Tibial artery (tissue), 4 donors: ENCODE data around the gene CERS1.

Source experiments
- DNase-seq, 2 donors: peaks; one replicate each; pipeline ENCODE4 v3.0.0-alpha.2; 2019
- H3K27ac ChIP-seq, 2 donors: fragments of 200-600 bp; sonication (generic) in 1 of 2; 1 replicate in 1 of 2; 2 replicates in 1 of 2; pipeline ENCODE4 v1.5.1; 2018 to 2019; ENCODE audit warnings: mild to moderate bottlenecking in 1 of 2
- H3K27me3 ChIP-seq, 2 donors: fragments of 200-600 bp; sonication (generic) in 1 of 2; one replicate each; pipeline versions ENCODE4 v1.5.1 to v1.6.0; 2016 to 2019
- H3K36me3 ChIP-seq, 3 donors: fragments of 200-600 bp; sonication (generic) in 2 of 3; one replicate each; pipeline ENCODE4 v1.5.1; 2016 to 2019; ENCODE audit warnings: mild to moderate bottlenecking in 2 of 3
- H3K4me1 ChIP-seq, 4 donors: fragments of 200-600 bp; sonication (generic) in 2 of 4; 1 replicate in 3 of 4; 2 replicates in 1 of 4; pipeline ENCODE4 v1.5.1; 2016 to 2019
- H3K4me3 ChIP-seq, 2 donors: fragments of 200-600 bp; sonication (generic) in 1 of 2; 1 replicate in 1 of 2; 2 replicates in 1 of 2; pipeline ENCODE4 v1.5.1; 2018 to 2019; ENCODE audit warnings: mild to moderate bottlenecking in 2 of 2
- H3K9me3 ChIP-seq, 3 donors: fragments of 200-600 bp; sonication (generic) in 1 of 3; one replicate each; pipeline ENCODE4 v1.5.1; 2016 to 2019
- CTCF ChIP-seq, 2 experiments: fragments of 200-600 bp in 1 of 2; fragments of 450-650 bp in 1 of 2; IDR thresholded peaks; one replicate each; pipeline ENCODE4 v1.5.1; 2017 to 2019; ENCODE audit warnings: antibody characterized with exemption in 2 of 2, mild to moderate bottlenecking in 1 of 2, moderate library complexity in 1 of 2
- intact Hi-C: fragments of 100-400 bp; cut with DNase I; formaldehyde crosslinking; loops from one replicate; pipeline ENCODE4 v1.15.0; 2023; ENCODE audit warnings: low total_unique reads

The CERS1 gene

GRCh38 chr19:18895038-18895823 lies 727 bp downstream of the CERS1 start:
- intact Hi-C loops = no loop called here
- Histone ChIP-seq H3K27me3 (peaks cover 0 to 52% of the 10 kb centered on the region in 2 donors), H3K4me1 (peaks cover 0 to 26% (median 24%) of the 10 kb centered on the region in 4 donors), H3K9me3 (no peaks in the 10 kb centered on the region), H3K36me3 (peaks cover 13 to 21% (median 19%) of the 10 kb centered on the region in 3 donors), H3K4me3 (peak overlapping the region; percentile 14 to 43), H3K27ac (no peak overlapping the region)
- peak; percentile 40 to 68 for DNase-seq
- TF ChIP-seq CTCF (IDR thresholded peaks at IDR 0.05) = peak in 1 of 2 experiments; percentile 7

- Histone ChIP-seq H3K27ac (no peak overlapping the region), H3K4me3 (peak overlapping the region in 1 of 2 donors; percentile 43), H3K36me3 (peaks cover 5 to 13% (median 11%) of the 10 kb centered on the region in 3 donors), H3K4me1 (peaks cover 0 to 26% (median 24%) of the 10 kb centered on the region in 4 donors), H3K27me3 (peaks cover 0 to 52% of the 10 kb centered on the region in 2 donors), H3K9me3 (no peaks in the 10 kb centered on the region)
- DNase-seq = peak in 1 of 2 donors; percentile 61
- no peak for TF ChIP-seq CTCF (IDR thresholded peaks at IDR 0.05)
- intact Hi-C loops = no loop called here
Observed at GRCh38 chr19:18894254-18895037, 1.5 kb downstream of the CERS1 start.

GRCh38 chr19:18893587-18894253 lies 2.2 kb downstream of the CERS1 start:
- Histone ChIP-seq H3K27ac (no peak overlapping the region), H3K4me3 (no peak overlapping the region)

GRCh38 chr19:18889949-18890745 lies 5.8 kb downstream of the CERS1 start:
- Histone ChIP-seq H3K4me3 (no peak overlapping the region), H3K9me3 (no peaks in the 10 kb centered on the region), H3K36me3 (no peaks in the 10 kb centered on the region), H3K4me1 (peaks cover 0 to 13% (median 12%) of the 10 kb centered on the region in 4 donors), H3K27me3 (peaks cover 0 to 20% of the 10 kb centered on the region in 2 donors), H3K27ac (no peak overlapping the region)
- DNase-seq = no peak
- intact Hi-C loops = no loop called here
- TF ChIP-seq CTCF (IDR thresholded peaks at IDR 0.05) = no peak

More at GRCh38 chr19:18893587-18894253, 2.2 kb downstream of the CERS1 start:
- Histone ChIP-seq H3K36me3 (peaks cover 0 to 6% (median 4%) of the 10 kb centered on the region in 3 donors), H3K4me1 (peaks cover 0 to 26% (median 24%) of the 10 kb centered on the region in 4 donors), H3K9me3 (no peaks in the 10 kb centered on the region), H3K27me3 (peaks cover 0 to 48% of the 10 kb centered on the region in 2 donors)
- intact Hi-C loops = no loop called here
- no peak for DNase-seq
- TF ChIP-seq CTCF (IDR thresholded peaks at IDR 0.05) = no peak

GRCh38 chr19:18886972-18887371 lies 9.0 kb downstream of the CERS1 start:
- no peak overlapping the region for H3K27ac ChIP-seq
- no peaks in the 10 kb centered on the region for H3K36me3 ChIP-seq
- no peak for TF ChIP-seq CTCF (IDR thresholded peaks at IDR 0.05)
- no peaks in the 10 kb centered on the region for H3K27me3 ChIP-seq
- no peak overlapping the region for H3K4me3 ChIP-seq
- no peaks in the 10 kb centered on the region for H3K9me3 ChIP-seq
- DNase-seq = no peak
- intact Hi-C loops = no loop called here
- H3K4me1 ChIP-seq = no peaks in the 10 kb centered on the region
